ENCODE results near the gene ZNF784. TPM values are rescaled to one million over a fixed set of nuclear protein-coding genes. Genes with fewer than 3 reads are reported as not detected.

ZNF784 gene
- total and polyA plus RNA-seq, 9 of the 15 experiments (the other 6 are each of a cell fraction or from before 2014, with no cell fraction given) = 0.14 to 6.1 (median 2.1) TPM

DNA sequence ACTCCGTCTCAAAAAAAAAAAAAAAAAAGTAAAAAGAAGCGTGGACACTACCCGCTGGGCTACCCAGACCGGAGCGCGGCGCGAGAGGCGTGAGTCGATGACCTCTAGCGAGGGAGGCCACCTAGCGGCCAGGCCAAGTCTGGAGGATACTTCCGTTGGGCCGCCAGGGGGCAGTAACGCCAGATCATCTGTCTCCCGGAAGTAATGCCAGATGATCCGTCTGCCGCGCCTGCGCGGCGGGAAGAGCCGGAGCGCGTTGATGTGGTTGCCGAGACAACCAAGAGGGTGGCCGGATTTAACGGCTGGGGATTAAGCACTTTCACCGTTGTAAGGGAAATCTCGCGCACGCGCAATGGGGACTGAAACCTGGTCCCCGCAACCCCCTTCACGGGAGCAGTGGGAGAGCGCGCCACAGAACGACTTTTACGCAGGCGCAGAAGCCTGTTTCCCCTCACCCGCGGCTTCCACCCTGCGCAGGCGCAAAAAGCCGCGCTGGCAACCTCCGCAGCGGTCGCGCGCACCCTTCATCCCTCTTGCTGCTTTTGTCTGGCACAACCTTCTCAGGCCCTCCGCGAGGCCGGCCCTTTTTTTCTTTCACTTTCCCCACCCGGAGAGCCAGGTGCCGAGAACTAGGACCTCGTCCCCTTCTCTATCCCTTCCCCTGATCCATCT is 29.4 kb upstream of the ZNF784 start (continued):
- TF ChIP-seq, protein P1, sequence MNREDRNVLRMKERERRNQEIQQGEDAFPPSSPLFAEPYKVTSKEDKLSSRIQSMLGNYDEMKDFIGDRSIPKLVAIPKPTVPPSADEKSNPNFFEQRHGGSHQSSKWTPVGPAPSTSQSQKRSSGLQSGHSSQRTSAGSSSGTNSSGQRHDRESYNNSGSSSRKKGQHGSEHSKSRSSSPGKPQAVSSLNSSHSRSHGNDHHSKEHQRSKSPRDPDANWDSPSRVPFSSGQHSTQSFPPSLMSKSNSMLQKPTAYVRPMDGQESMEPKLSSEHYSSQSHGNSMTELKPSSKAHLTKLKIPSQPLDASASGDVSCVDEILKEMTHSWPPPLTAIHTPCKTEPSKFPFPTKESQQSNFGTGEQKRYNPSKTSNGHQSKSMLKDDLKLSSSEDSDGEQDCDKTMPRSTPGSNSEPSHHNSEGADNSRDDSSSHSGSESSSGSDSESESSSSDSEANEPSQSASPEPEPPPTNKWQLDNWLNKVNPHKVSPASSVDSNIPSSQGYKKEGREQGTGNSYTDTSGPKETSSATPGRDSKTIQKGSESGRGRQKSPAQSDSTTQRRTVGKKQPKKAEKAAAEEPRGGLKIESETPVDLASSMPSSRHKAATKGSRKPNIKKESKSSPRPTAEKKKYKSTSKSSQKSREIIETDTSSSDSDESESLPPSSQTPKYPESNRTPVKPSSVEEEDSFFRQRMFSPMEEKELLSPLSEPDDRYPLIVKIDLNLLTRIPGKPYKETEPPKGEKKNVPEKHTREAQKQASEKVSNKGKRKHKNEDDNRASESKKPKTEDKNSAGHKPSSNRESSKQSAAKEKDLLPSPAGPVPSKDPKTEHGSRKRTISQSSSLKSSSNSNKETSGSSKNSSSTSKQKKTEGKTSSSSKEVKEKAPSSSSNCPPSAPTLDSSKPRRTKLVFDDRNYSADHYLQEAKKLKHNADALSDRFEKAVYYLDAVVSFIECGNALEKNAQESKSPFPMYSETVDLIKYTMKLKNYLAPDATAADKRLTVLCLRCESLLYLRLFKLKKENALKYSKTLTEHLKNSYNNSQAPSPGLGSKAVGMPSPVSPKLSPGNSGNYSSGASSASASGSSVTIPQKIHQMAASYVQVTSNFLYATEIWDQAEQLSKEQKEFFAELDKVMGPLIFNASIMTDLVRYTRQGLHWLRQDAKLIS (CRISPR knock-in tag; IDR thresholded peaks at IDR 0.05) = peak; percentile 92; the same call in 1 of the 2 replicates
- no peak for TF ChIP-seq SREBF1 (IDR thresholded peaks at IDR 0.05; ENCODE audit: borderline replicate concordance, low read depth, low read length)
- no peak for TF ChIP-seq CHCHD3 (CRISPR knock-in tag; IDR thresholded peaks at IDR 0.05)
- TF ChIP-seq FOXA1 (IDR thresholded peaks at IDR 0.05; ENCODE audit: borderline replicate concordance) = no peak
- TF ChIP-seq ZSCAN32 (CRISPR knock-in tag; IDR thresholded peaks at IDR 0.05) = no peak
- TF ChIP-seq ZNF347 (CRISPR knock-in tag; IDR thresholded peaks at IDR 0.05; ENCODE audit: low read depth) = no peak
- TF ChIP-seq, protein P2, sequence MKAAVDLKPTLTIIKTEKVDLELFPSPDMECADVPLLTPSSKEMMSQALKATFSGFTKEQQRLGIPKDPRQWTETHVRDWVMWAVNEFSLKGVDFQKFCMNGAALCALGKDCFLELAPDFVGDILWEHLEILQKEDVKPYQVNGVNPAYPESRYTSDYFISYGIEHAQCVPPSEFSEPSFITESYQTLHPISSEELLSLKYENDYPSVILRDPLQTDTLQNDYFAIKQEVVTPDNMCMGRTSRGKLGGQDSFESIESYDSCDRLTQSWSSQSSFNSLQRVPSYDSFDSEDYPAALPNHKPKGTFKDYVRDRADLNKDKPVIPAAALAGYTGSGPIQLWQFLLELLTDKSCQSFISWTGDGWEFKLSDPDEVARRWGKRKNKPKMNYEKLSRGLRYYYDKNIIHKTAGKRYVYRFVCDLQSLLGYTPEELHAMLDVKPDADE (conservative IDR thresholded peaks at IDR 0.05; ENCODE audit: control insufficient read depth, low read depth, low read length) = peak; percentile 78; the same call in 1 of the 2 replicates
- TF ChIP-seq ZBTB17 (CRISPR knock-in tag; IDR thresholded peaks at IDR 0.05) = no peak
- TF ChIP-seq, protein P3, sequence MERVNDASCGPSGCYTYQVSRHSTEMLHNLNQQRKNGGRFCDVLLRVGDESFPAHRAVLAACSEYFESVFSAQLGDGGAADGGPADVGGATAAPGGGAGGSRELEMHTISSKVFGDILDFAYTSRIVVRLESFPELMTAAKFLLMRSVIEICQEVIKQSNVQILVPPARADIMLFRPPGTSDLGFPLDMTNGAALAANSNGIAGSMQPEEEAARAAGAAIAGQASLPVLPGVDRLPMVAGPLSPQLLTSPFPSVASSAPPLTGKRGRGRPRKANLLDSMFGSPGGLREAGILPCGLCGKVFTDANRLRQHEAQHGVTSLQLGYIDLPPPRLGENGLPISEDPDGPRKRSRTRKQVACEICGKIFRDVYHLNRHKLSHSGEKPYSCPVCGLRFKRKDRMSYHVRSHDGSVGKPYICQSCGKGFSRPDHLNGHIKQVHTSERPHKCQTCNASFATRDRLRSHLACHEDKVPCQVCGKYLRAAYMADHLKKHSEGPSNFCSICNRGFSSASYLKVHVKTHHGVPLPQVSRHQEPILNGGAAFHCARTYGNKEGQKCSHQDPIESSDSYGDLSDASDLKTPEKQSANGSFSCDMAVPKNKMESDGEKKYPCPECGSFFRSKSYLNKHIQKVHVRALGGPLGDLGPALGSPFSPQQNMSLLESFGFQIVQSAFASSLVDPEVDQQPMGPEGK (CRISPR knock-in tag; IDR thresholded peaks at IDR 0.05; ENCODE audit: borderline replicate concordance) = no peak
- TF ChIP-seq, protein P4, sequence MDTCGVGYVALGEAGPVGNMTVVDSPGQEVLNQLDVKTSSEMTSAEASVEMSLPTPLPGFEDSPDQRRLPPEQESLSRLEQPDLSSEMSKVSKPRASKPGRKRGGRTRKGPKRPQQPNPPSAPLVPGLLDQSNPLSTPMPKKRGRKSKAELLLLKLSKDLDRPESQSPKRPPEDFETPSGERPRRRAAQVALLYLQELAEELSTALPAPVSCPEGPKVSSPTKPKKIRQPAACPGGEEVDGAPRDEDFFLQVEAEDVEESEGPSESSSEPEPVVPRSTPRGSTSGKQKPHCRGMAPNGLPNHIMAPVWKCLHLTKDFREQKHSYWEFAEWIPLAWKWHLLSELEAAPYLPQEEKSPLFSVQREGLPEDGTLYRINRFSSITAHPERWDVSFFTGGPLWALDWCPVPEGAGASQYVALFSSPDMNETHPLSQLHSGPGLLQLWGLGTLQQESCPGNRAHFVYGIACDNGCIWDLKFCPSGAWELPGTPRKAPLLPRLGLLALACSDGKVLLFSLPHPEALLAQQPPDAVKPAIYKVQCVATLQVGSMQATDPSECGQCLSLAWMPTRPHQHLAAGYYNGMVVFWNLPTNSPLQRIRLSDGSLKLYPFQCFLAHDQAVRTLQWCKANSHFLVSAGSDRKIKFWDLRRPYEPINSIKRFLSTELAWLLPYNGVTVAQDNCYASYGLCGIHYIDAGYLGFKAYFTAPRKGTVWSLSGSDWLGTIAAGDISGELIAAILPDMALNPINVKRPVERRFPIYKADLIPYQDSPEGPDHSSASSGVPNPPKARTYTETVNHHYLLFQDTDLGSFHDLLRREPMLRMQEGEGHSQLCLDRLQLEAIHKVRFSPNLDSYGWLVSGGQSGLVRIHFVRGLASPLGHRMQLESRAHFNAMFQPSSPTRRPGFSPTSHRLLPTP (IDR thresholded peaks at IDR 0.05; ENCODE audit: borderline replicate concordance, extremely low read depth, insufficient read length) = no peak
- TF ChIP-seq NONO (IDR thresholded peaks at IDR 0.05; ENCODE audit: low read depth in 2 of 2, low read length in 1 of 2) = no peak
- no peak for TF ChIP-seq ZNF717 (CRISPR knock-in tag; IDR thresholded peaks at IDR 0.05)
- TF ChIP-seq, protein P5, sequence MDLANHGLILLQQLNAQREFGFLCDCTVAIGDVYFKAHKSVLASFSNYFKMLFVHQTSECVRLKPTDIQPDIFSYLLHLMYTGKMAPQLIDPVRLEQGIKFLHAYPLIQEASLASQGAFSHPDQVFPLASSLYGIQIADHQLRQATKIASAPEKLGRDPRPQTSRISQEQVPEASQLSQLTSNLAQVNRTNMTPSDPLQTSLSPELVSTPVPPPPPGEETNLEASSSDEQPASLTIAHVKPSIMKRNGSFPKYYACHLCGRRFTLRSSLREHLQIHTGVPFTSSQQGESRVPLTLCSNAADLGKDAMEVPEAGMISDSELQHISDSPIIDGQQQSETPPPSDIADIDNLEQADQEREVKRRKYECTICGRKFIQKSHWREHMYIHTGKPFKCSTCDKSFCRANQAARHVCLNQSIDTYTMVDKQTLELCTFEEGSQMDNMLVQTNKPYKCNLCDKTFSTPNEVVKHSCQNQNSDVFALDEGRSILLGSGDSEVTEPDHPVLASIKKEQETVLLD (IDR thresholded peaks at IDR 0.05) = peak; percentile 98
- TF ChIP-seq SMC3 (conservative IDR thresholded peaks at IDR 0.05; ENCODE audit: insufficient read depth, low read depth, low read length) = peak; percentile 82
- TF ChIP-seq KLF10 (CRISPR knock-in tag; IDR thresholded peaks at IDR 0.05) = no peak

Measured in K562 (cell line).